HG03060 (cell line): Measurements from ENCODE around the gene RIPK3.
A peak's percentile ranks its signal among the peaks of the same experiment; 100 is the strongest.
"Not testable (repeated sequence)": the region's sequence is repeated elsewhere in the genome, so short reads cannot be mapped to it uniquely, and the experiment has no call there.

Experiments used
- ATAC-seq: cut with Tn5 transposase; IDR thresholded peaks from one replicate; pipeline ENCODE4 v1.9.1; 2021; ENCODE audit warnings: low read depth, moderate number of reproducible peaks; ENCODE audit not compliant: unreplicated experiment

The RIPK3 gene

DNA sequence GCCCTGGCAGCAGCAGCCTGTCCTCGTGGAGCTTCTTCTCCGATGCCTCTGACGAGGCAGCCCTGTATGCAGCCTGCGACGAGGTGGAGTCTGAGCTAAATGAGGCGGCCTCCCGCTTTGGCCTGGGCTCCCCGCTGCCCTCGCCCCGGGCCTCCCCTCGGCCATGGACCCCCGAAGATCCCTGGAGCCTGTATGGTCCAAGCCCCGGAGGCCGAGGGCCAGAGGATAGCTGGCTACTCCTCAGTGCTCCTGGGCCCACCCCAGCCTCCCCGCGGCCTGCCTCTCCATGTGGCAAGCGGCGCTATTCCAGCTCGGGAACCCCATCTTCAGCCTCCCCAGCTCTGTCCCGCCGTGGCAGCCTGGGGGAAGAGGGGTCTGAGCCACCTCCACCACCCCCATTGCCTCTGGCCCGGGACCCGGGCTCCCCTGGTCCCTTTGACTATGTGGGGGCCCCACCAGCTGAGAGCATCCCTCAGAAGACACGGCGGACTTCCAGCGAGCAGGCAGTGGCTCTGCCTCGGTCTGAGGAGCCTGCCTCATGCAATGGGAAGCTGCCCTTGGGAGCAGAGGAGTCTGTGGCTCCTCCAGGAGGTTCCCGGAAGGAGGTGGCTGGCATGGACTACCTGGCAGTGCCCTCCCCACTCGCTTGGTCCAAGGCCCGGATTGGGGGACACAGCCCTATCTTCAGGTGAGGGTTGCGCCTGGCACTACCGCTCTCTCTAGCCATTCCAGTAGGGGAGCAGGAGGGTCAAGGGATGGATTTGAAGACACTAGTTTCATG is 30.3 kb upstream of the RIPK3 start:
- no peak for ATAC-seq

DNA sequence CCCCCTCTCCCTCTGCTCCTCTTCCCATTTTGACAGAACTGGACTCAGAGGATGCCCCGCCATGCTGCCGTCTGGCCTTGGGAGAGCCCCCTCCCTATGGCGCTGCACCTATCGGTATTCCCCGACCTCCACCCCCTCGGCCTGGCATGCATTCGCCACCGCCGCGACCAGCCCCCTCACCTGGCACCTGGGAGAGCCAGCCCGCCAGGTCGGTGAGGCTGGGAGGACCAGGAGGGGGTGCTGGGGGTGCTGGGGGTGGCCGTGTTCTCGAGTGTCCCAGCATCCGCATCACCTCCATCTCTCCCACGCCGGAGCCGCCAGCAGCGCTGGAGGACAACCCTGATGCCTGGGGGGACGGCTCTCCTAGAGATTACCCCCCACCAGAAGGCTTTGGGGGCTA is 29.7 kb upstream of the RIPK3 start:
- no peak for ATAC-seq

DNA sequence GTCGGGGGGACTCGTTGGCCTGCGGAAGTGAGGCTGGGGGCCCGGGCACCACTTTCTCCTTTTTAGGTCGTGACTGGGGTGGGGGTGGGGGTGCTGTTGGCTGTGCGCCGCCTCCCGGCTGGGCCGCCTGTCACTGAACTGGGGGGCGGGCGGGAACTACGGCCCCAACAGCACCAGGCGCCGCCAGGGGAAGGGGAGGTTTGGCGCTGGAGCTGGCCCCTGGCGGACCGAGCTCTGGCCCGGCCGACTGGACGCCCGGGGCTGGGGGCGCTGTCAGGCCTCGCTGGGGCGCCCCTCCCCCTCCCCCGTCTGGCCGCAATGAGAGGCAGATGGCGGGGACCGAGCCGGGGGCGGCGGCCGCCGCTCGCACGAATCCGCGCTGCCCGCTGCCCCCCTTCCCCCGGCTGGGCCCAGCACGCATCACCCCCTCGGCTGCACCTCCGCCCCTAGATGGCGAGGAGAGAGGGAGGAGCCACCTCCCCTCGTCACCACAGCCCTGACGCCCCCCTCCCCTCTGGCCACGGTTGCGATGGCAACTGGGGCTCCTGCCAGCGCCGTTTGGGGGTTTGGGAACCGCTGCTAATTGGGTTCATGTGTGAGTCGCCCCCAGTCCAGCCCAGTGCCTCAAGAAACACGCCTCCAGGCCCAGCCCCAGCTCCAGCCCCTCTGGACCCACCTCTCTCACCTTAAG is 28.9 kb upstream of the RIPK3 start:
- no peak for ATAC-seq

DNA sequence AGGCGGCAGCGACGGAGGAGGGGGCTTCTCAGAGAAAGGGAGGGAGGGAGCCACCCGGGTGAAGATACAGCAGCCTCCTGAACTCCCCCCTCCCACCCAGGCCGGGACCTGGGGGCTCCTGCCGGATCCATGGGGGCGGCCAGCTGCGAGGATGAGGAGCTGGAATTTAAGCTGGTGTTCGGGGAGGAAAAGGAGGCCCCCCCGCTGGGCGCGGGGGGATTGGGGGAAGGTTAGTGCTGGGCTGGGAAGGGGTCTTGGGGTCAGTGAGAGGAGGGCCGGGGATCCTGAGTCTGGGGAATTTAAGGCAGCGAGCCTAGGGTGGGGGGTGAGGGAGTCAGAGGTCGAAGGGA is 28.4 kb upstream of the RIPK3 start:
- ATAC-seq = no peak

DNA sequence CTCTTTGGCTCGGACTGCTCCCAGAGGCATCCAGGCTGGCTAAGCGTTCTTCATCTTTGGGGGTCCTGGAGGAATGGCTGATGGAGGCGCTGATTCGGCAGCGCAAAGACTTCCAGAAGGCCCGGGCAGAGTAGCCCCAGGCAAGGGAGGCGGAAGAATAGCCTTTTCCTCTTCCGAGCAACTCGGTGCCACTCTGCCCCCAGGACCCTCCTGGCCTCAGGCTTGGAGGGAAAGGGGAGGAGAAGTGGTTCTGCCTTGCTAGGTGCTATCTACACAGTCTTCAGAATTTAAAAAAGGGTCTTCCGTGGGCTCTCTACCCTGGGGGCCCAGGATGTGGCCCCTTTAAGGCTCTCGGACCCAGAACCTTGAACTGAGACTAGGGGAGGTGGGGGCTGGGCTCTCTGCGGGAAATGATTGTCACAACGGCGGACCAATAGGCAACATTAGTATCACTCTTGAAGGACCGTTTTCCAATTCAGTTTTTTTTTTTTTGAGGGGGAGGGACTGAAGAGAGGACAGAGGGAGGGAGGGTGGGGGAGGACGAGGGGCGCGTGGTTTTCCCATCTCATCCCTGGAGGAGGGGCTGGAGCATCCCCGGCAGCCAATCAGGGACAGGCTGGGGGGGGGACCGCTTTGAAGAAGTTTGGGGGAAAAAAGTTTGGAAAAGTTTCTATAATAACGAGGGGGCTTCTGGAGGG is 27.9 kb upstream of the RIPK3 start, which contains the start of gene NFATC4:
NFATC4 (plus strand) TSS at position 671 of the 698 bp plus-strand sequence. CDS start 157 bp downstream, outside the sequence.
- no peak for ATAC-seq

DNA sequence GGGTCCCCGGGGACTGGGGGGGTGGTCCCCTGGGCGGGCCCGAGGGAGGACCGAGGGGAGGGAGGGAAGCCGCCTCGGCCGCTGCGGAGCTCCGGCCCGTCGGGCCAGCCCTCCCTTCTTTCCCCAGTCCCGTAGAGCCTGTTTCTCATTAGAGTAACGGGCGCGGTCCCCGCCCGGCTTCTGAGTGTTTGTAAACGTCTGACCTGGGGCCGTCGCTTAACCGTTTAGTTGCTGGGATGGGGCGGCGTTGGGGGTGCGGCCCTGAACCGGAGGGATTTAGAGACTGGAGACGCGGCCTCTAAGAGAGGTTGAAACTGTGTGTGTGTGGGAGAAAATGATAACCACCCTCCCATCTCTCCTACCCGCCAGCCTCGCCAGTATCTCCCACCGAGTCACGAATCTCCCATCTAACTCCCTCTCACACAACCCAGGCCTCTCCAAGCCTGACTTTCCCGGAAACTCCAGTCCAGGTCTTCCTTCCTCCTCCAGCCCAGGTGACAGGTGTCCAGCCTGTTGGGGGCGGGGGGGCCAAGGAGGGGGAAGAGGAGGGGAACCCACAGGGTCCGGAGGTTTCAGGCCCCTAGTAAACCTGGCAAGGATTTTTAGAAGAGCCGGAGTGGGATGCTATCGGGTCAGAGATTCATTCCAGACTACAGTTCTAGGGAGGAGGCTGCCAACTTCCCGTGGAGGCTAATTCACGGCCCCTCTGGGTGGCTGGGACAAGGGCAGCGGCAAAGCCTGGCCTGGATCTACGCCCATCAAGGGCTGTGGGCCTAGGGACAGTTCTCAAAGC is 27.1 kb upstream of the RIPK3 start:
- peak; percentile 24 for ATAC-seq

DNA sequence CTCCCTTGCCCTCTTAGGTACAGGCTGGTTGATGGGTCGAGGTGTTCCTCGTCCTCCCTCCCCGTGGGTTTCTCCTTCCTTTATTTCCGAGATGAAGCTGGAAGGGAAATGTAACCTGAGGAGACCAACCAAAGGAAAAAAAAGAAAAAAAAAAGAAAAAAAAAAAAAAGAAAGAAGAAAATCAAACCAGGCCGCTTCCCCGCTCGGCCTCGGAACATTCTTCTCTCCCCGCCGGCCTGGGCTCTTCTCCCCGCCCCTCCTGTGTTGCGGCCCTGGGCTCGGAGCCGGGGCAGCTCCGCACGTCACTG is 26.6 kb upstream of the RIPK3 start:
- peak; percentile 32 for ATAC-seq

DNA sequence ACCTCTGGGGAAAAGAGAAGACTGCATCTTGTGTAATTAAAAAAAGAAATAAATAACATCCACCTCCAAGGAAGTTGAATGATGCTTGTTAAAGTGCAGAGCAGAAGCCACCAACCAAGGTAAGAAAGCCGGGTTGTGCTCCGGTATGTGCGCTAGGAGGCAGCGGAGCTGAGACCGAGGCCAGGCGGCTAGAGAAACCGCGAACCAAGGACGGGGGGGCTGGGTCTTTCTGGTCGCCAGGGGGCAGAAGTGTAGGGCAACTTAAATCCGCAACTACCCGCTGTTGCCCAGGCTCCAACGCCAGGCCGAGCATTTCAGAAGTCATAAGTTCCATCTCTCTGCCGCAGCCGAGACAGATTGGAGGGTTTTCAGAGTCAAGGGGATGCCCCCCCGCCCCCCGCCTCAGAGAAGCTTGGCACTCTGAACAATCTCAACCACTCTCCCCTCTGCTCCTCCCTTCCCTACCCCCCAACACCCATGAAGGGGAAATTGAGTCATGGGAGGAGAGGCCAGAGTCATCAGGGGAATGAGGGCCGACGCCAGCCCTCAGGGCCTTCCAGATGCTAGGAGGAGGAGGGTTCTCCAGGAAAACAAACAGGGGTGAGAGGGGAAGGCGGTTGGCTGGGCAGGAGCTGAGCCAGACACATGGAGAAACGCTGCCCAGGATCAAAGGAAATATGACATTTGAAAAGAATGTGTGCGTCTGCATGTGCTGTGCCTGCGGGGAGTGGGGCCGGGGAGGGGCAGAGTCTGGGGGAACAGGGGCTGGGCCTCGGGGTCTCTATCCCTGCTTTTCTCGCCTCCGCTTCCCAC is 26.0 kb upstream of the RIPK3 start:
- no peak for ATAC-seq

DNA sequence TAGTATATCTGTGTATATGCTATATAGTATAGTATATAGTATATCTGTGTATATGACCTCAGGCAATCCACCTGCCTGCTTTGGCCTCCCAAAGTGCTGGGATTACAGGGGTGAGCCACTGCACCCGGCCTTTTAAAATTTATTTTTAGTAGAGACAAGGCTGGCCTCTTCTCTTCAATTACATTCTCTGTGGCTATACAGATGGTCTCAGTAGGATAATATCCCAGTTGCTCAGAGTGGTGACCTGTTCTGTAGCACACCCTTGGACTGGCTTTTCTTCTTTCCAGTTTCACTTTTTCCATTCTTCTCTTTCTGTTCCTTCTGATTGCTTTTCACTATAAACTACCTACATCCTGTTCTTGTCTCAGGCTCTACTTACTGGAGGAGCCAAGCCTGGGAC is 25.1 kb upstream of the RIPK3 start:
- ATAC-seq = no peak

DNA sequence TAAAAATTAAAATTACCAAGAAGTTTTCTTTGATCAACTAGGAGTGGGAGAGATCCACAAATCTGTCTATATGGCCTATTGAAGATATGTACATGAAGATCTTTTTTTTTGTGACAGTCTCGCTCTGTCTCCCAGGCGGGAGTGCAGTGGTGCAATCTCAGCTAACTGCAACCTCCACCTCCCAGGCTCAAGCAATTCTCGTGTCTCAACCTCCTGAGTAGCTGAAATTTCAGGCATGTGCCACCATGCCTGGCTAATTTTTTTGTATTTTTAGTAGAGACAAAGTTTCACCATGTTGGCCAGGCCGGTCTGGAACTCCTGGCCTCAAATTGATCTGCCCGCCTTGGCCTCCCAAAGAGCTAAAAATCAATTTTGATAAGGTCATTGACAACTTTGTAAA is 23.6 kb upstream of the RIPK3 start:
- no peak for ATAC-seq

DNA sequence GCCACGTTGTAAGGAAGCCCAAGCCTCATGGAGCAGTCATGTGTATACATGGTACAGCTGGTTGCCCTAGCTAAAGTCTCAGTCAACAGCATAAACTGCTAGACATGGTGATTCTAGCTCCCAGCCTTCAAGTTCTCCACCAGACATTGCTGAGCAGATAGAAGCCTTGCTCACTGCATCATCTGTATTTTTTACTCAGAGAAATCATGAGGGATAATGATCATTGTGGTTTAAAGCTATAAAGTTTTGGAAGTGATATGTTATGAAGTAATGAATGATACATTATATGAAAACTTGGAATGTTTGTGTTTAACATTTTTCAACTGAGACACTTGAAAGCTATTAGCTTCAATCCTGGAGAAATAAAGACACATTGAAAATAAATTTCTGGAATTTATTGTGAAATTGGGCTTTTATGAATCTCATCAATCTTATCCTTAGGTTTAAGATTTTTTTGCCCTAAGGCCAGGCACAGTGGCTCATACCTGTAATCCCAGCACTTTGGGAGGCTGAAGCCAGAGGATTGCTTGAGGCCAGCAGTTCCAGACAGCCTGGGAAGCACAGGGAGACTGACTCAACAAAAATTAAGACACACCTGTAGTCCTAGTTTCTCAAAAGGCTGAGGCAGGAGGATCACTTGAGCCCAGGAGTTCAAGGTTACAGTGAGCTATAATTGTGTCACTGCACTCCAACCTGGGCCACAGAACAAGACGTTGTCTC is 22.6 kb upstream of the RIPK3 start:
- ATAC-seq = no peak

DNA sequence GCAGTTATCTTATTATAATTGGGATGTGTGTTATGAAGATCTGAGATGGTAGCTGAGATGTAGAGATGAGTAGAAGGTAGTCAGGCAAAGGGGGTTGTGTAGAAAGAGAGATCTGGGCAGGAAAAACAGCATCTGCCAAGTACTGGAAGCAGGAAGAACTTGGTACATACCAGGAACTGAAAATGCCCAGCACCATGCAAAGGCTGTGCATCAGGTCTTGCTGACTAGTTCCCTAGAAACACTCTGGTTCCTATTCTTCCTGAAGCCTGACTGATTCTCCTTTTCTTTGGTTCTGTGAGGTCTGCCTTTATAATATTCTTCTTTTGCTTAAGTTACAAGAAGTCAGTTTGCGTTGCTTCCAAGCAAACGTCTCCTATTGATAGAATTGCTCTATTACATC is 21.5 kb upstream of the RIPK3 start:
- ATAC-seq = no peak

DNA sequence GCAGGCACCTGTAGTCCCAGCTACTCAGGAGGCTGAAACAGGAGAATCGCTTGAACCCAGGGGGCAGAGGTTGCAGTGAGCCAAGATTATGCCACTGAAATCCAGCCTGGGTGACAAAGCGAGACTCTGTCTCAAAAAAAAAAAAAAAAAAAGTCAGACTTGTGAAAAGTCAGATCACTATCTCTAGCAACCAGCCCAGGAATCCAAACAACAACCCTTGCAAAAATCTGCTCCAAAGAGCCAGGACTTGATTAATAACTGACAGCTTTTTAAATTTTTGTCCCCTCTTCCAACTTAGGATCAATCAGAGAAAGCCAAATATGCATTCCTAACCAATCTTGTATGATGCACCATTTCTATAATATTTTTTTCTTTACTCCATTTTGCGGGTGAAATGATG is 20.5 kb upstream of the RIPK3 start:
- ATAC-seq = no peak

DNA sequence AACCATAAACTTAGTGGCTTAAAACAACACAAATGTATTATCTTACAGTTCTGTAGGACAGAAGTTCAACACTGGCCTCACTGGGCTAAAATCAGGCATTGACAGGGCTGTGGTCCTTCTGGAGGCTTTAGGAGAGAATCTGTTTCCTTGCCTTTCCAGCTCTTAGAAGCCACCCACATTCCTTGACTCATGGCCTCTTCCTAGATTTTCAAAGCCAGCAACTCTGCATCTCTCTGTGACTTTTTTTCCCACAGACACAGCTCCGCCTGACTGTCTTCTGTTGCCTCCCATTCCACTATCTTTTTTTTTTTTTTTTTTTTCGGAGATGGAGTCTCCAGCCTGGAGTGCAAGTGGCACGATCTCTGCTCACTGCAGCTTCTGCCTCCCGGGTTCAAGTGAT is 16.4 kb upstream of the RIPK3 start:
- ATAC-seq = no peak

DNA sequence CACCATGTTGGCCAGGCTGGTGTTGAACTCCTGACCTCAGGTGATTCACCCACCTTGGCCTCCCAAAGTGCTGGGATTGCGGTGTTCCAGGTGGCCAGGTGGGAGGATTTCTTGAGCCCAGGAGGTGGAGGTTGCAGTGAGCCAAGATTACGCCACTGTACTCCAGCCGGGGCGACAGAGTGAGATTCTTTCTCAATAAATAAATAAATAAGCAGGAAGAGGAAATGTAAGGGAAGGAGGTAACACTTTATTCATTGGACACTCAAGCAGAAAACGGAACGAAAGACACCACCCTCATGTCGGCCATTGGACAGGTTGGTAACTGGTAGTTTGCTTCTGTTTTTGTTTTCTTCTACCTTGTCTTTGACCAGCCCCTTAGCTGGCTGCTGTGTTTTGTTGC is 15.2 kb upstream of the RIPK3 start:
- no peak for ATAC-seq

DNA sequence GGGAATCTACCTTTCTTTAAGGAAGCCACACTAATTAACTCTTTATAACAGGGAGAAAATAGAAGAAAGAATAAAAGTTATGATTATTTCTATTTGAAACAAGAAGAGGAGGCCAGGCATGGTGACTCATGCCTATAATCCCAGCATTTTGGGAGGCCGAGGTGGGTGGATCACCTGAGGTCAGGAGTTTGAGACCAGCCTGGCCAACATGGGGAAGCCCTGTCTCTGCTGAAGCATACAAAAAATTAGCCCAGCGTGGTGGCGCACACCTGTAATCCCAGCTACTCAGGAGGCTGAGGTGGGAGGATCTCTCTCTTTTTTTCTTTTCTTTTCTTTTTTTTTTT is 14.7 kb upstream of the RIPK3 start:
- not testable (repeated sequence) for ATAC-seq

DNA sequence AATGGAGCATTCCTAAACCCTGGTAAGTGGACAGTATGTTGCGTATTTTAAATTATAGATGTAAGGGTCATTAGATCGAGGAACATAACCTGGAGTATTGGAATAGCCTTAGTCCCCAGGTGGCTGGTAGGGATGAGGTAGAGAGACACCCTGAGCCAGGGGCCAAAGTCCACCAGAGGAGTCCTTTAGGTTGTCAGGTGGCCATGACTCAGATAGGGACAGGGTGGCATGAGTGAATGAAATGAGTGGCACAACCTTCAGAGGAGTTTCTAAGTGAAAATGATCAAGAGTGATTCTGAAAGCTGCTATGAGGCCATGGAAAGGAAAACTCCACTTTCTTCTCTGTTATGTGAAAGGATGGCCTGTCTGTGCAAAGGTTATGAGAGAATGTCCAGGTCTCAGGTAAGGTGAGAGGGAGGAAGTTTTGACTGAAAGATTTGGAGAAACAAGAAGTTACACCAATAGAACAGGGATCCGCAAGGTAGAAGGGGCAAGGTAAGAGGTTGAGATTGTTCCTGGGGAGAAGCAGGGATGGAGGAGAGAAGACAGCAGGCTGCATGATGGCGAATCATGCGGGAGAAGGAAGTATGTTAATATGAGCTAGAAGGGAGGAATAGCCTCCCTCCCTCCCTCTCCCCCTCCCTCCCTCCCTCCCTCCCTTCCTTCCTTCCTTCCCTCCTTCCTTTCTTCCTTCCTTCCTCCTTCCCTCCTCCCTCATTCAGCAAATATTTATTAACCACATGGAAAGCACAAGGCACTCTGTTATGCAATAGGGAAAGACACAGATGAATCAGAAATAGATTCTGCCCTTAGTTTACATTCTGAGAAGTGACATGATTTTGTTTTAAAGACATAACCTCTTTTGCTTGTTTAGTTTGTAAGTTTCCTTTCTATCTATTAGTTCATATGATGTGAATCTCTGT is 14.0 kb upstream of the RIPK3 start:
- ATAC-seq = no peak

DNA sequence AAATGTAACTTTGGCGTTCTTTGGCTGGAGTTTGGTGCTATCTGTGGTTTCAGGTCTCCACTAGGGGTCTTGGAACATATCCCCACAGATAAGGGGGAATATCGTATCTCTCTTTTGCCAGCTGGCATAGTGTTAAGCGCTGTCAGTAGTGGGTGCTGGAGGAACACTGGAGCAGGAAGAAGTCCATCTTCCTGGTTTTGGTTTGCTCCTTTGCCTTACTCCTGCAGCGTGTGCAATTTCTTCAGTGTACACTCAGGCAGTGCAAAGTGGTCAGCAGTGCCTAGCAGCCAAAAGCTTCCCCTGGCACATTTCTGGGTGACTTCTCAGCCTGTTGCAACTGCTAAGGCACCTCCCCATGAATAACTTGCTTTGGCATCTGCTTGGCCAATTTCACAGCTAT is 11.7 kb upstream of the RIPK3 start:
- ATAC-seq = no peak

DNA sequence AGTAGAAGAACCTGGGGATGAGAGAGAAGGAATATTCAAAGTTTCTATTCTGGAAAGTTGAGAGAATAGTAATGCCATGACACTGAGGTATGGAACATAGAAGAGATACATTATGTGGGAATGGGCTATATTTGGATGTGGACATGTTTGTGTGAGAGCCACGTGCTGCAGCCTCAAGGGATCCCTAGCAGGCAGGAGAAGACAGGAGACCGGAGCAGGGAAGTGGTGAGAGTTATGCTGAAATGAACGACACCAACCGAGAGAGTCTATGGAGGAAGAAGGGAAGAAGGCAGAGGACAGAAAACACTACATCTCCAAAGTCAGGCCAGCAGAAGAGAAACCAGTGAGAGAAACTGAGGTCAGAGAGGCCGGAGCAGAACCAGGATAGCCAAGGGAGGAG is 10.0 kb upstream of the RIPK3 start:
- ATAC-seq = no peak
